Smooth muscle cell of the brain vasculature (primary cell): ENCODE measurements around the gene PIGZ.

Experiments
- DNase-seq: peaks from one replicate; pipeline ENCODE4 v3.0.0-alpha.2; 2012; ENCODE audit warnings: low read depth, low spot score

PIGZ gene

GRCh38 chr3:197001106-197001971, 32.7 kb upstream of the PIGZ start:
- no peak for DNase-seq

- no peak for DNase-seq
Observed at GRCh38 chr3:197000211-197000610, 31.6 kb upstream of the PIGZ start.

- no peak for DNase-seq
Observed at GRCh38 chr3:196998966-196999760, 30.5 kb upstream of the PIGZ start.

DNA sequence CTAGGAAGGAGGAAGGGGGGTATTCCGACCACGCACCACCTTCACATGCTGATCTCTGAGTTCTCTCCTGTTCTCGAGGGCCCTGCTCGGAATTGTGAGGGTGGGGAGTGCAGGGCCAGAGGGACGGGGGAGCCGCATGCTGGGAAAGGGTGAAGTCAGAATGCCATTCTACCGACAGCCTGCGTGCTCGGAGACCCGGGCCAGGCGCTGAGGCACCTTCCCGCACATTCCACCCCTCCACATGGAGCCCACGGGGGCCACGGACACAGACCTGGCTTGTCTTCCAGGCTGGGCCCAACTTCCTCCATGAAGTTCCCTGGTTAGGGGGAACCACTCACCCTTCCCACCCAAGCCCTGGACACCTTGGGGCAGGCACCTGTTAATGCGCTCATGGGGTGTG, 28.7 kb upstream of the PIGZ start:
- no peak for DNase-seq

GRCh38 chr3:196996454-196997265, 28.0 kb upstream of the PIGZ start:
- DNase-seq: no peak

DNA sequence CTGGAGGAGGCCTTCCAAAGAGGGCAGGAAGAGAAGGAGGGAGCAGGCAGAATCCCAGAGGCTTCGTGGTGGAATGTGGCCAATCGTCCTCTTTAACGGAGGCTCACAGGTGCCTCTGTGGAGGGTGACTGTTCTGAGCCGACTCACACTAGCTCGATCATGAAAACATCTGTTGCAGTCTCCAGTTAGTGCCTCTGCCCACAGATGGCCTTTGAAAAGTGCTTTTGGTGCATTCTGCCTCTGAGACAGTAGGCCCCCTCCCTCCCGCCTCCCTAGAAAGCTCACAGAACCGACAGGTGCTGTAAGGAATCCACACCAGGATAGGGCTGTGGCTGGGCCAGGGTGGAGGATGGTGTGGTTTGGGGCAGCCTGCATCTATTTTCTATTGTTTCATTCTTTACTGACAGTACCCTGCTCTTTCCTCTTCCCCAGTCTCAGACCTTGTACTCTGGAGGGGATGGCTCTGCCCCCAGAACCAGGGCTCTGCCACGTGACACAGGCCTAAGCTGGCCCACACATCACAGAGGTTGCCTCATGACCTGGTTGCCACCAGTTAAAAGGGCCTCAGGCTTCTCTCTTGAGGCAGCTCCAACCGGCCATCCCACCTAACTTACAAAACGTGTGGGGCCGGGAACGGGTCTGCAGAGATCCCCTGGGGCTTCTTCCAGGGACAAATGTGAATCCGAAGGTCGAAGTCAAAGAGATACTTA, 27.2 kb upstream of the PIGZ start:
- no peak for DNase-seq

DNA sequence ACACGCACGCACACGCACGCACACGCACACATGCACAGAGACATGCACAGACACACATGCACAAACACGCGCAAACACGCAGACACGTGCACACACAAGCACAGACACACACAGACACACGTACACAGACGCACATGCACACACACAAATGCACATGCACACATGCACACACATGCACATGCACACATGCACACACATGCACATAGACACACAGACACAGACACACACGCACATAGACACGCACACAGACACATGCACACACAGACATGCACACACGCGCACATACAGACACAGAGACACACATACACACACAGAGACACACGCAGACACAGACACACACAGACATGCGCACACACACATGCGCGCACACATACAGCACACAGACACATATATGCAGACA, 26.4 kb upstream of the PIGZ start:
- no peak for DNase-seq

DNA sequence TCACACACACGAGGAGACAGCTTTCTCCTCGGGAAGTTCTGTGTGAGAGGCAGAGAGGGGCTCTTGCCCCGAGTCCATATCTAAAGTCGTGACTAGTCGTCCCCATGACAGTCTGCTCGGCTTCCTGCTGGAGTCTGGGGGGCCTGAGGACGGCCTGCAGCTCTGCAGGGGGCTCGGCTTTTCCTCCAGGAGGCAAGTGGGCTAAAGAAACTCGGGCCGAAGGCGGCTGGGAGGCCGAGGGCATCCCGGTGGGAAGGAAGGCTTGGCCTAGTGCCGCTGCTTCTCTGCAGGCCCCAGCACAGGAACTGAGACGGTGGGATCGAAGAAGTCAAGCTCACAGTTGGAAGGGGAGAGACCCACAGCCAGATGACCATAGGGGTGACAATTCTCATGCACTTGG, 25.4 kb upstream of the PIGZ start:
- DNase-seq: no peak

DNA sequence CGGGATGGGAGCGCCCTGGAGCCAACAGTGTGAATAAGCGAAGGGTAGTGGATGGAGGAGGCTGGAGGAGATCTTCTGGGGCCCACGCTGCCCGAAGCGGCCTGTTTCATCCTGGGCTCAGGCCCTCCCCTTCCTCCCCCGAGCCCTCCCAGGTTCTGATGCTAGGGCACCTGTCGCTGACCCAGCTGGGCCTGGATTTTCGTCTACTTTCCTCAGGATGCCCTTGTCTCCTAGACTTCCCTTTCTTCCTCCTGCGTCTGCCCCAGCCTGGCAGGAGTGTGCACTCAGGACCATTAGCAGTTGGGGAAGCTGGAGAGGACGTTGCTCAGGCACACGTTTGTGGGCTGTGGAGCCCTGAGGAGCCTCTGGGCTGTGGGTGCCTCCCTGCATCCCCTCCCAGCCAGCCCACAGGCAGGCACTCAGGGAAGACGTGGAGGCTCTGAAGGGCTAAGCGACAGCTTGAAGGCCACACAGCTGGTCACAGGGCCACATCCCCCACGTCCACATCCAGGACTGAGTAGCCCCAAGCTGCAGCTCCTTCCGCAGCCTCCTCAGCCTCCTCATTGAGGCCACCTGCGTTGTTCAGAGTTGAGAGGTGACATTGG, 23.9 kb upstream of the PIGZ start:
- no peak for DNase-seq

- DNase-seq: no peak
Observed at GRCh38 chr3:196991581-196992460, 23.2 kb upstream of the PIGZ start.

DNA sequence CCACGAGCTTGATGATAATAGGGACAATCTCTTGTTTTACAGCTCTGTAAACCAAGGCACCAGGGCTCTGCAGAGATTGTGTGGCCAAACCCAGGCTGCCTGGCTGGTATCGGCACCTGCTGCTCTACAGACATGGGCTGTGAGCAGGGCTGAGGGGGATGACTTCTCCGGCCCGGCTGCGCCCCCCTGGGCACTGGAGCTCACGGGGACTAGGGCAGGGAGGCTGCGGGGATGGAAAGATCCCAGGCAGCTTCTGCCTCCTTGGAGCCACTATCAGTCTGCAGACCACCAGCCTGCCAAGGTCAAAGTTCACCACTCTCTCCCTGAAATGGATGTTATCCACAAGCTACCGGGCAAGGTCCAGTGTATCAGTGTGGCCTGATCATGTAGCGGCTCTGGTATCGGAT, 22.0 kb upstream of the PIGZ start:
- no peak for DNase-seq

DNA sequence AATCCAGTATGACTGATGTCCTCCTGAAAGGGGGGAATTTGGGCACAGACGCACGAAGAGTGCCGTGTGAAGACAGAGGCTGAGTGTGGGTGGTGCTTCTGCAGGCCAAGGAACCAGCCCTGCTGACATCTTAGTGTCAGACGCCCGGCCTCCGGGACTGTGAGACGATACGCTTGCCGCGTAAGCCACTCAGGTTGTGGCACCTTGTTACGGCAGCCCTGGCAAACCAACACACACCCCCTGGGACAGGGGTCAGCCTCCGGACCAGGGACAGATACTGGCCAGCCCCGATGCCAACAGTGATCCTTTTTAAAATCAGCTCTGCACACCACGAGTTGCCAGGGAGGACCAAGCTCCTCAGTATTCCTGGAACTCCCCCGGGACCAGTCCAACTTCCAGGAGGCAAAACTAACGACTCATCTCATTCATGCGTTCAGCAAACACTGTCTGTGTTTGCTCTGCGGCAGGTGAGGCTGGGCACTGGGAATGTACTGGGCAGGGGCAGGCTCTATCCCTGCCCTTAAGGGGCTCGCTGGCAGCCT, 21.2 kb upstream of the PIGZ start:
- DNase-seq: no peak

DNA sequence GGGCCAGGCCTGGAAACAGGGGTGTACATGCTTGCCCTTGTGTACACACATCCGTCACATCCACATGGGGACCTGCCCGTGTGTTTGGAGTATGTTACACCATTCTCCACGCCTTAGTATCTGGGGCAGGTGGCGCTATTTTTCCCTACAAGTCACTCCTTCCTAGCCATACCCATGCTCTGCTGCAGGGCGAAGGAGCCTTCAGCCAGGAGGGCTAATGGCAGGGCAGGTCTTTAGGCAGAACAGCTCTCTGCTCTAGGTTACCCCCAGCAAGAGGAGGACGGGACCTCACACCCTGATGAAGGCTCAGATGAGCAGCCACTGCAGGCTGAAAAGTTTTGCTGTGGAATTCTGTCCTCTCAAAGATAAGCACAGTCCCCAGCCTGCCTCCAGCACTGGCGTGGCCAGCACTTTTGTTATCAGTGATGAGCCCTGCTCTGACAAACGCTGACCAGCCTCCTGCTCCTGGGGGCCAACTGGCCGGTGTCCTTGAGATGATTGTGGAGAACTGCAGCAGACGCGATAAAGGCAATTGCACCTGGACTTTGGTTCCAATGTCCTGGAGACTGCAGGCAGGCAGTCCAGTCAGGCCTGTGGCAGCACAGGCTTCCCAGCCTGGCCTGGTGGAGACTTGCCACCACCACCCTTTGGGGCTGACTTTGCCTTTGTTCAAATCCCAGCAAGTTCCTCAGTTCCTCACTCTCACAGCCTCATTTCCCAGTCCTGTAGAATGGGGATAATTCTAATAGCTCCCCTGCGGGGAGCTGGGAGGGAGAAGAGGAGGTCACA, 19.8 kb upstream of the PIGZ start:
- DNase-seq: no peak

DNA sequence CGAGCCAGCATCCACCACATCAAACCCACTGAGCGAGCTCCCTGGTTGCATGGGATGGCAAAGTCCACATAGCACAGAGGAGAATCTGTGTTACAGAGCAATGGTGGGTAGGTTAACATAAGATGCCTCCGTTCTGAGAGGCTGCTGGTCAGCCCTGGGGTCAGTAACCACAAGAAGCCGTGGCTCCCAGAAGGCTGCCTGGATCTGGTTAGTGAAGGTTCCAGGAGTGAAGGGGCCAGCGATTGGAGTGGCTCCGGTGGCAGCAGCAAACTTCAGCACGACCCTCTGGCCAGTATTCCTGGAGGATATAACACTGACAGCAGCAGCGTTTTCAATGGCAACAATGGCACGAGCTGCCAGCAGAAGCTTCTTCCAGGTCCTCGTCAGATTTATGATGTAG, 18.4 kb upstream of the PIGZ start:
- no peak for DNase-seq

DNA sequence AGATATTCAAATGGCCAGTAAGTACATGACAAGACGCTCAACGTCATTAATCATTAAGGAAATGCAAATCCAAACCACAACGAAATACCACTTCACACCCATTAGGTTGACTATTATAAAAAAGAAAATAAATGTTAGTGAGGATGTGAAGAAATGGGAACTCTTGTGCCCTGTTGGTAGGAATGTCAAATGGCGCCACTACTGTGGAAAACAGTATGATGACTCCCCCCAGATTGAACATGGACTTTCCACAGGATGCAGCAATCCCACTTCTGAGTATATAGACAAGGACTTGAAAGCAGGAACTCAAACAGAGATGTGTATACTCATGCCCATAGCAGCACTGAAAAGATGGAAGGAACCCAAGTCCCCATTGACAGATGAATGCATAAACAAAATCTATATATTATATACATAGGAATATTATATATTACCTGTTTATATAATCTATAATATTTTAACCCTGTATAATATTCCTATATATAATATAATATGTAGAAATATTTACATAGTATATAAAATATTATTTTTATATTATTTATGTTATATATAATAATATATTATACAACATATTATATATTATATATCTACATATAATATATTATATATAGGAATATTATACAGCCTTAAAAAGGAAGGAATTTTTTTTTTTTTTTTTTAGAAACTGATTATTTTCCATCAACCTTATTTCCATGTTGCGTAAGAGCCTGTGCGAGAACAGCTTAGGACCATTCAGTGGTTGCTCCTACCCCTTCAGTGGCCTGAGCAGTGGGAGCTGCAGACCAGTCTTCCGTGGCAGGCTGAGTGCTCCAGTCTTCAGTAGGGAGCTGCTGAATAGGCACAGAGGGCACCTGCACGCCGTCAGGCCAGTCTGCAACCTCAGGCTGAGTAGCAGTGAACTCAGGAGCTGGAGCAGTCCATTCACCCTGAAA, 17.6 kb upstream of the PIGZ start:
- no peak for DNase-seq

GRCh38 chr3:196985298-196985697, 16.7 kb upstream of the PIGZ start:
- no peak for DNase-seq

DNA sequence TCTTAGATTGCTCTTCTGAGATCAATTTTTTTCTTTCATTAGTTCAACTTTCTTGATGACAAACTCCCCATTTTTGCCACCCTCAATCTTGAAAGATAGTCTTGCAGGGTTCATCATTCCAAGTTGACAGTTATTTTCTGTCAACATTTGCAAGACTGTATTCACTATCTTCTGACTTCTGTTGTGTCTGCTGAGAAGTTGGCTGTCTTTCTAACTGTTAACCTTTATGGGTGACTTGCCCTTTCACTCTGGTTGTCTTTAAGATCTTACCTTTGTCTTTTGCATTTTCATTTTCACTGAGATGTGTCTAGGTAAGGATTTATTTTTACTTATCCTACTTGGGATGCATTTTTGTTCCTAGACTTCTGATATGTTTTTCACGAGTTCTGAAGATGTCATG, 14.6 kb upstream of the PIGZ start:
- DNase-seq: no peak

GRCh38 chr3:196981657-196982056, 13.0 kb upstream of the PIGZ start:
- DNase-seq: no peak
